GM19328 (cell line): ENCODE data around the gene RFFL.

Experiments used
- ATAC-seq: cut with Tn5 transposase; IDR thresholded peaks from one replicate; pipeline ENCODE4 v1.9.1; 2021; ENCODE audit warnings: mild to moderate bottlenecking, moderate library complexity; ENCODE audit not compliant: unreplicated experiment

RFFL gene

GRCh38 chr17:35081638-35082037 lies 18.1 kb upstream of the RFFL start:
- no peak for ATAC-seq

GRCh38 chr17:35080536-35080935 lies 17.0 kb upstream of the RFFL start:
- no peak for ATAC-seq

GRCh38 chr17:35079547-35080423 lies 16.3 kb upstream of the RFFL start:
- no peak for ATAC-seq

GRCh38 chr17:35076874-35077273 lies 13.4 kb upstream of the RFFL start:
- ATAC-seq = no peak

- ATAC-seq = no peak
Measured at GRCh38 chr17:35074711-35075707, 11.5 kb upstream of the RFFL start.

GRCh38 chr17:35073991-35074627 lies 10.6 kb upstream of the RFFL start:
- no peak for ATAC-seq

GRCh38 chr17:35073183-35073790 lies 9.8 kb upstream of the RFFL start:
- ATAC-seq = no peak

- no peak for ATAC-seq
Measured at GRCh38 chr17:35069311-35069710, 5.8 kb upstream of the RFFL start.

- no peak for ATAC-seq
Measured at GRCh38 chr17:35068249-35068648, 4.7 kb upstream of the RFFL start.

- no peak for ATAC-seq
Measured at GRCh38 chr17:35065880-35066279, 2.4 kb upstream of the RFFL start.

GRCh38 chr17:35064516-35065215 lies 1.2 kb upstream of the RFFL start:
- ATAC-seq = no peak

GRCh38 chr17:35062308-35062707 lies 1.2 kb downstream of the RFFL start:
- ATAC-seq = no peak

GRCh38 chr17:35057332-35057915 lies 6.1 kb downstream of the RFFL start:
- no peak for ATAC-seq

- ATAC-seq = no peak
Measured at GRCh38 chr17:35056013-35056412, 7.5 kb downstream of the RFFL start.

GRCh38 chr17:35053204-35053603 lies 10.3 kb downstream of the RFFL start:
- ATAC-seq = no peak

GRCh38 chr17:35052780-35053179 lies 10.7 kb downstream of the RFFL start:
- no peak for ATAC-seq

GRCh38 chr17:35052241-35052610 lies 11.3 kb downstream of the RFFL start:
- ATAC-seq = no peak

GRCh38 chr17:35051579-35052240 lies 11.8 kb downstream of the RFFL start:
- ATAC-seq = no peak

GRCh38 chr17:35051183-35051578 lies 12.3 kb downstream of the RFFL start:
- ATAC-seq = no peak
